Lower leg skin (tissue), 4 donors: ENCODE results near the gene PPARG. TPM values are rescaled to one million over a fixed set of nuclear protein-coding genes. Genes with fewer than 3 reads are reported as not detected.

ENCODE experiments used
- DNase-seq, 2 donors: peaks; one replicate each; pipeline ENCODE4 v3.0.0-alpha.2; 2019; ENCODE audit warnings: low spot score in 2 of 2
- H3K4me3 ChIP-seq: fragments of 200-600 bp; sonication (generic); 2 replicates; pipeline ENCODE4 v1.5.1; 2017; ENCODE audit warnings: mild to moderate bottlenecking, low read depth; ENCODE audit not compliant: poor library complexity, severe bottlenecking
- CTCF ChIP-seq, 3 donors: fragments of 450-650 bp; IDR thresholded peaks; one replicate each; pipeline ENCODE4 v1.5.1; 2016; ENCODE audit warnings: antibody characterized with exemption in 3 of 3, mild to moderate bottlenecking in 3 of 3, moderate library complexity in 2 of 3
- POLR2A ChIP-seq, 2 donors: fragments of 450-650 bp; IDR thresholded peaks; one replicate each; pipeline ENCODE4 v1.6.1; 2016 to 2017; ENCODE audit warnings: antibody characterized with exemption in 2 of 2, mild to moderate bottlenecking in 1 of 2, moderate library complexity in 1 of 2
- WGBS, 2 donors: methylation state at CpG; one replicate each; pipeline ENCODE4 v1.1.5; 2018; 5-methylcytosine and 5-hydroxymethylcytosine counted together
- intact Hi-C: fragments of 100-400 bp; cut with DNase I; formaldehyde crosslinking; loops from one replicate; pipeline ENCODE4 v1.15.0; 2023; ENCODE audit warnings: low total_unique reads
- total RNA-seq, 4 donors: library from RNA; depleted of rRNA; stranded (reverse); fragments of >200 nt; gene quantifications; one replicate each; pipeline ENCODE4 v1.1.0, GENCODE V29; 2016

Gene PPARG
- total RNA-seq, 4 donors from 2014 or later: 8.4 to 14.1 (median 9.8) TPM

- WGBS, 2 donors: 63 to 71% methylated on average over 6 of the region's 6 CpGs
- no peak overlapping the region for H3K4me3 ChIP-seq
- TF ChIP-seq POLR2A (IDR thresholded peaks at IDR 0.05): no peak
- TF ChIP-seq CTCF (IDR thresholded peaks at IDR 0.05): no peak
- no peak for DNase-seq
- intact Hi-C loops: no loop called here
These were observed 135.2 kb downstream of the PPARG start for GRCh38 chr3:12423918-12424630.

DNA sequence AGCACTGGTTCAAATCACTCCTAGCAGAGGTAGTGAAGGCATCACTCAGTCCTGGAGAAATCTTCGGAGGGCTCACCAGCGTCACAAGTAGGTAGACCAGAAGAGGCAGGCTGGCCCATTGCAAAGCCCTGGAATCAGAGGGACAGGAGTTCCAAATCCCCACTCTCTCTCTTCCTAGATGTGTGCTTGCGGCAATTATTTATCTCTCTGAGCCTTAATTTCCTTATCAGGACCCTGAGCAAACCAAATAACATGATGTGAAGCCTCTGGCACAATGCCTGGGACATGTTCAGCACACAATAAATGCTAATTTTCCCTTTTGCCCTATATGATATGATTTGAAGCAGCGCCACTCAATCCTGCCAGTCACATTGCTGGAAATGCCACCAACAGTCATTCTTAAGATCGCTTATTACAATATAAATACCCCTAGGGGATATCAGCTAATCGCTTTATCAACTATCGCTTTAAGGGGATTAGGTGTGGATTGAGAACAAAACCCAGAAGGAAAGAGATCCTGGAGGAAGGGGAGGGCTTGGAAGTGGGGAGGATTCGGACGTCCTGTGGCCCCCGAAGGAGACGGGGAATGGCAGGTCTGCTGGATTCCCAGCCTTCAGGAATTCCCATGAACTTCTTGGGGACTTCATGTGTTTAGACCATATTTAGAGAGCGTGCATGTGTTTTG is 135.9 kb downstream of the PPARG start:
- 89 to 94% methylated on average over 12 of the region's 12 CpGs for WGBS, 2 donors
- intact Hi-C loops: no loop called here
- no peak for DNase-seq
- no peak overlapping the region for H3K4me3 ChIP-seq
- TF ChIP-seq POLR2A (IDR thresholded peaks at IDR 0.05) (no peak), CTCF (IDR thresholded peaks at IDR 0.05) (no peak)

DNA sequence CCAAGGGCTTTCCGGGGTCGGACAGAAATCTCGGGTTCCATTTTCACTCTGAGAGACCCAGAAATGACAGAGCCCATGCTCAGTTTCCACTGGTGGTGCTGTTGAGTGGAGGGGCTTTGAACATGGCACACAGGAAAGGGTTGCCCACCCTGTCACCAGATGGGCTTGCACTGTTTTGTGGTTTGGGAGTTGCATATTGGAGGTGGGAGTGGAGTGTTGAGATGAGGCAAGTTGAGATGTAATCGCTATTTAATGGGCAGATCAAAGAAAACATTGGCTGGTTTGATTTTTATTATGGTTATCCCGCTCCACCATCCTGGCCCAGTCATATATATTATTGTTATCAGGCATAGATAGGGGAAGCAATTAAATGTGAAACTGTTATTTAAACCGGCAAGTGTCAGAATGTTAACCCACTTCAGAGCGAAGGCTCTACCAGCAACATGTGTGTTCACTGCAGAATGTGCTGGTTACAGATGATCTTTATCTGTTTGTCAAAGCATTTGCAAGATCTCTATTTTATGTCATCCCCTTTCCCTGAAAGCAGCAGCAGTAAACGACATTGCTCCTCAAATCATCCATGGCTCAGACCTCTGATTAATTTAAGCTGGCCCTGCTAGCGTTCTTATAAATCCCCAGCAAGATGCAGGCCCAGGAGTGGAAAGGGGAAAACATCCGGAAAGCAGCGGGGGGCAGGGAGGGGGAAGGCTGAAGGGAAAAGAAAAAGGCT is 137.1 kb downstream of the PPARG start:
- WGBS, 2 donors: 84% methylated on average over 11 of the region's 11 CpGs
- intact Hi-C loops: no loop called here
- TF ChIP-seq POLR2A (IDR thresholded peaks at IDR 0.05) (no peak), CTCF (IDR thresholded peaks at IDR 0.05) (no peak)
- DNase-seq: no peak
- H3K4me3 ChIP-seq: no peak overlapping the region

GRCh38 chr3:12427551-12427950 is 138.7 kb downstream of the PPARG start:
- 83 to 85% methylated on average over 4 of the region's 4 CpGs for WGBS, 2 donors
- no peak for TF ChIP-seq POLR2A (IDR thresholded peaks at IDR 0.05)
- no peak for TF ChIP-seq CTCF (IDR thresholded peaks at IDR 0.05)
- intact Hi-C loops: no loop called here
- no peak for DNase-seq
- H3K4me3 ChIP-seq: no peak overlapping the region

DNA sequence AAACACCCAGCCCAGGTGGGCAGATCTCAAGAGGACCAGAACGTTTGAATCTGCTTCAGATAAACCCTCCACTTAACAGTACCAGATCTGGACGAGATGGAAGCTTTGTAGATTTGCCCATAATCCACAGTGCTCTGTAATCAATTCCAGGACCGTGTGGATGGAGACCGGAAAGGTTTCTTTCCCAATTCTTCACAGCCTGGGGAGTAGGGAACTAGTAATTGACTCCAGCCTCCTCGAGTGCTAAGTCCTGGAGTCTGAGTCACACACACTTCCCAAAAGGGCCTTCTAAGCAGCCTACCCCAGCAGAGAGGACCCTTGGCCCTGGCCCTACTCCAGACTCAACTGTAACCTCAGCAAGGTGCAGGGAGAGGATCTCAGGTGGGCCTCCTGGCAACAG is 139.3 kb downstream of the PPARG start:
- intact Hi-C loops: no loop called here
- no peak for TF ChIP-seq POLR2A (IDR thresholded peaks at IDR 0.05)
- no peak for TF ChIP-seq CTCF (IDR thresholded peaks at IDR 0.05)
- H3K4me3 ChIP-seq: no peak overlapping the region
- DNase-seq: no peak
- WGBS, 2 donors: 53 to 80% methylated on average over 5 of the region's 5 CpGs
